ENCODE measurements around the gene ITPR1.

GRCh38 chr3:4836516-4836915 is 343.4 kb downstream of the ITPR1 start:
- no peak for TF ChIP-seq EZH2 (IDR thresholded peaks at IDR 0.05; ENCODE audit: low read depth)
- TF ChIP-seq, protein P1, sequence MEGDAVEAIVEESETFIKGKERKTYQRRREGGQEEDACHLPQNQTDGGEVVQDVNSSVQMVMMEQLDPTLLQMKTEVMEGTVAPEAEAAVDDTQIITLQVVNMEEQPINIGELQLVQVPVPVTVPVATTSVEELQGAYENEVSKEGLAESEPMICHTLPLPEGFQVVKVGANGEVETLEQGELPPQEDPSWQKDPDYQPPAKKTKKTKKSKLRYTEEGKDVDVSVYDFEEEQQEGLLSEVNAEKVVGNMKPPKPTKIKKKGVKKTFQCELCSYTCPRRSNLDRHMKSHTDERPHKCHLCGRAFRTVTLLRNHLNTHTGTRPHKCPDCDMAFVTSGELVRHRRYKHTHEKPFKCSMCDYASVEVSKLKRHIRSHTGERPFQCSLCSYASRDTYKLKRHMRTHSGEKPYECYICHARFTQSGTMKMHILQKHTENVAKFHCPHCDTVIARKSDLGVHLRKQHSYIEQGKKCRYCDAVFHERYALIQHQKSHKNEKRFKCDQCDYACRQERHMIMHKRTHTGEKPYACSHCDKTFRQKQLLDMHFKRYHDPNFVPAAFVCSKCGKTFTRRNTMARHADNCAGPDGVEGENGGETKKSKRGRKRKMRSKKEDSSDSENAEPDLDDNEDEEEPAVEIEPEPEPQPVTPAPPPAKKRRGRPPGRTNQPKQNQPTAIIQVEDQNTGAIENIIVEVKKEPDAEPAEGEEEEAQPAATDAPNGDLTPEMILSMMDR (conservative IDR thresholded peaks at IDR 0.05): no peak

Data from PC-9 (cell line).